MM.1S (cell line): Measurements from ENCODE around the gene TMPRSS9.

Experiments used
- DNase-seq: peaks from one replicate; pipeline ENCODE4 v3.0.0-alpha.2; 2015
- H2AFZ ChIP-seq: fragments of 300-600 bp; sonication (generic); 2 replicates; pipeline ENCODE4 v1.6.0; 2016; ENCODE audit warnings: antibody characterized with exemption, low read length
- H3F3A ChIP-seq: fragments of 300-600 bp; sonication (generic); 2 replicates; pipeline ENCODE4 v1.6.1; 2016; ENCODE audit warnings: mild to moderate bottlenecking, antibody characterized with exemption, low read length, moderate library complexity, mixed read lengths; ENCODE audit not compliant: insufficient read depth
- H3K27ac ChIP-seq: fragments of 300-600 bp; sonication (generic); 2 replicates; pipeline ENCODE4 v1.5.1; 2016; ENCODE audit warnings: mild to moderate bottlenecking, low read length
- H3K27me3 ChIP-seq: fragments of 300-600 bp; sonication (generic); replicated peaks from 2 replicates; pipeline ENCODE4 v1.6.0; 2016; ENCODE audit warnings: low read length; ENCODE audit not compliant: insufficient read depth
- H3K36me3 ChIP-seq: fragments of 300-600 bp; sonication (generic); replicated peaks from 2 replicates; pipeline ENCODE4 v1.6.1; 2016; ENCODE audit warnings: mild to moderate bottlenecking, low read length, mixed read lengths; ENCODE audit not compliant: insufficient read depth
- H3K4me1 ChIP-seq: fragments of 300-600 bp; sonication (generic); 2 replicates; pipeline ENCODE4 v1.6.1; 2016; ENCODE audit warnings: low read length, mixed read lengths
- H3K4me2 ChIP-seq: fragments of 300-600 bp; sonication (generic); 2 replicates; pipeline ENCODE4 v1.6.0; 2016; ENCODE audit warnings: low read depth, low read length
- H3K4me3 ChIP-seq: fragments of 300-600 bp; sonication (generic); 2 replicates; pipeline ENCODE4 v1.5.1; 2016; ENCODE audit warnings: low read length, mixed read lengths
- H3K79me2 ChIP-seq: fragments of 300-600 bp; sonication (generic); 2 replicates; pipeline ENCODE4 v1.6.1; 2016; ENCODE audit warnings: mixed run types, low read length, mixed read lengths
- H3K9ac ChIP-seq: fragments of 300-600 bp; sonication (generic); 2 replicates; pipeline ENCODE4 v1.6.1; 2016; ENCODE audit warnings: low read length, mixed read lengths
- H3K9me2 ChIP-seq: fragments of 300-600 bp; sonication (generic); replicated peaks from 2 replicates; pipeline ENCODE4 v1.6.1; 2016; ENCODE audit warnings: mild to moderate bottlenecking, low read length, mixed read lengths; ENCODE audit not compliant: insufficient read depth
- H3K9me3 ChIP-seq: fragments of 300-600 bp; sonication (generic); replicated peaks from 2 replicates; pipeline ENCODE4 v1.6.1; 2016; ENCODE audit warnings: mild to moderate bottlenecking, low read length, mixed read lengths; ENCODE audit not compliant: insufficient read depth
- H4K20me1 ChIP-seq: fragments of 300-600 bp; sonication (generic); 2 replicates; pipeline ENCODE4 v1.6.1; 2016; ENCODE audit warnings: mild to moderate bottlenecking, low read length, moderate library complexity, mixed read lengths; ENCODE audit not compliant: insufficient read depth
- CTCF ChIP-seq: fragments of 300-600 bp; sonication (generic); IDR thresholded peaks from 2 replicates; pipeline ENCODE4 v1.5.1; 2016; ENCODE audit warnings: antibody characterized with exemption, low read length, mixed read lengths
- EZH2 ChIP-seq: fragments of 300-600 bp; sonication (generic); optimal IDR thresholded peaks from 2 replicates; pipeline ENCODE3; 2017; ENCODE audit warnings: low read depth, mild to moderate bottlenecking, antibody characterized with exemption, low read length, mixed read lengths
- EZH2phosphoT487 ChIP-seq: fragments of 300-600 bp; sonication (generic); IDR thresholded peaks from 2 replicates; pipeline ENCODE4 v1.6.1; 2018; ENCODE audit warnings: antibody characterized with exemption, low read length

TMPRSS9 gene

GRCh38 chr19:2375353-2376121 lies 15.5 kb downstream of the TMPRSS9 start:
- no peaks in the 10 kb centered on the region for H3K9me2 ChIP-seq
- H3K36me3 ChIP-seq, result no peaks in the 10 kb centered on the region
- H3K27me3 ChIP-seq, result peaks cover 43% of the 10 kb centered on the region
- no peak overlapping the region for H3K9ac ChIP-seq
- H3K4me1 ChIP-seq, result no peaks in the 10 kb centered on the region
- H3K27ac ChIP-seq, result no peak overlapping the region
- TF ChIP-seq EZH2phosphoT487 (no peak), EZH2 (no peak), CTCF (no peak)
- H3K4me3 ChIP-seq, result no peak overlapping the region
- DNase-seq, result no peak
- H2AFZ ChIP-seq, result no peak overlapping the region
- no peaks in the 10 kb centered on the region for H3K79me2 ChIP-seq
- no peaks in the 10 kb centered on the region for H3F3A ChIP-seq
- no peak overlapping the region for H3K4me2 ChIP-seq
- H3K9me3 ChIP-seq, result no peaks in the 10 kb centered on the region; the same call in 1 of the 2 replicates
- no peaks in the 10 kb centered on the region for H4K20me1 ChIP-seq

GRCh38 chr19:2376784-2377519 lies 16.9 kb downstream of the TMPRSS9 start:
- Histone ChIP-seq H3K9me3 (no peaks in the 10 kb centered on the region; the same call in 1 of the 2 replicates), H3F3A (no peaks in the 10 kb centered on the region), H3K36me3 (no peaks in the 10 kb centered on the region), H2AFZ (no peak overlapping the region), H3K4me2 (no peak overlapping the region), H4K20me1 (no peaks in the 10 kb centered on the region), H3K9ac (no peak overlapping the region), H3K27ac (no peak overlapping the region), H3K4me3 (no peak overlapping the region), H3K79me2 (no peaks in the 10 kb centered on the region), H3K9me2 (no peaks in the 10 kb centered on the region), H3K27me3 (peaks cover 37% of the 10 kb centered on the region), H3K4me1 (no peaks in the 10 kb centered on the region)
- DNase-seq, result no peak
- TF ChIP-seq CTCF, result no peak
- no peak for TF ChIP-seq EZH2
- TF ChIP-seq EZH2phosphoT487, result no peak

DNA sequence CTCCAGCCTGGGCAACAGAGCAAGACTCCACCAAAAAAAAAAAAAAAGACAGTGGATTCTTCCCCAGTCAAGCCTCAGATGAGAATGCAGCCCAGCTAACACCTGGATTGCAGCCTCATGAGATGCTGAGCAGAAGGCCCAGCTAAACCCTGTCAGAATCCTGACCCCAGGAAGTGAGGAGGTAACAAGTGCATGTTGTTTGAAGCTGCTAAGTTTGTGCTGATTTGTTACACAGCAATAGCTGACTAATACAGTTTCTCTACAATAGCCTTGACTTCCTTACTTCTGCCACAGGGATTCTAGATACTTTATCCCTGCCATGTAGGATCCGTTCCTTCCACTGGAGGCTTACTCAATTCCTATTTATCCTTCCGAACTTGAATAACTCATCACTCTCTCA lies 20.5 kb downstream of the TMPRSS9 start:
- no peaks in the 10 kb centered on the region for H3K79me2 ChIP-seq
- H3K36me3 ChIP-seq, result no peaks in the 10 kb centered on the region
- no peak overlapping the region for H2AFZ ChIP-seq
- no peaks in the 10 kb centered on the region for H3F3A ChIP-seq
- no peaks in the 10 kb centered on the region for H3K9me2 ChIP-seq
- H3K9me3 ChIP-seq, result no peaks in the 10 kb centered on the region
- H3K9ac ChIP-seq, result no peak overlapping the region
- no peak overlapping the region for H3K27ac ChIP-seq
- no peaks in the 10 kb centered on the region for H4K20me1 ChIP-seq
- TF ChIP-seq EZH2, result no peak
- no peak for TF ChIP-seq CTCF
- no peak for TF ChIP-seq EZH2phosphoT487
- DNase-seq, result no peak
- no peak overlapping the region for H3K4me2 ChIP-seq
- H3K27me3 ChIP-seq, result peaks cover 26% of the 10 kb centered on the region
- H3K4me3 ChIP-seq, result no peak overlapping the region
- no peaks in the 10 kb centered on the region for H3K4me1 ChIP-seq
